ENCODE results near the gene UBR2.
"Not testable (repeated sequence)": the region's sequence is repeated elsewhere in the genome, so short reads cannot be mapped to it uniquely, and the experiment has no call there.

The UBR2 gene

DNA sequence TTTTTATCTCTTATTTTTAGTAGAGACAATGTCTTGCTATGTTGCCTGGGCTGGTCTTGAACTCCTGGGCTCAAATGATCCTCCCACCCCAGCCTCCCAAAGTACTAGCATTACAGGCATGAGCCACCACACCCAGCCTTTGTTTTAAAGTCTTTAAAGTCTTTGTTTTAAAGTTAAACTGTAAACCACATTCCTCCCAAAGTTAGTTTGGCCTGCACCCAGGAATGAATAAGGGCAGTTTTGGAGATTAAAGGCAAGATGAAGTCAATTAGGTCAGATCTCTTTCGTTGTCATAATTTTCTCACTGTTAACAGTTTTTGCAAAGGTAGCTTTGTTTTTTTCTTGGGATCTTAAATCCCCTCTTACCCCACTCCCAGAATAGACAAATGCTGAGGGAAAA lies 63.8 kb downstream of the UBR2 start:
- DNase-seq (no peak), ATAC-seq (no peak)
- Mint-ChIP-seq H3K4me1 (no peaks in the 10 kb centered on the region), H3K27ac (no peak overlapping the region), H3K27me3 (no peaks in the 10 kb centered on the region), H3K9me3 (no peaks in the 10 kb centered on the region), H3K4me3 (no peak overlapping the region)

DNA sequence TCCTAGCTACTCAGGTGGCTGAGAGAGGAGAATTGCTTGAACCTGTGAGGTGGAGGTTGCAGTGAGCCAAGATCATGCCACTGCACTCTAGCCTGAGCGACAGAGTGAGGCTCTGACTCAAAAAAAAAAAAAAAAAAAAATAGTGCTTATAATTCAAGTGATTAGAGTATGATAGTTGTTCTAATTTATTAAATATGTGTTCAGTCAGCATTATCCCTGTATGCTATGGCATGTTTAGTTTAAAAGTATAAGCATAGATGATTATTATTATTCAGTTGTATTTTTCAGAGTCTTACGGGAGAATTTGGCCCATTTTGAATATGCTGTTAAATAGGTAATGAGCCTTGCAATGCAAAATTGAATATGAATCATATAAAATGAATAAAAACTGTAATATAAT lies 64.8 kb downstream of the UBR2 start:
- DNase-seq (no peak), ATAC-seq (no peak)
- Mint-ChIP-seq H3K27me3 (no peaks in the 10 kb centered on the region), H3K27ac (no peak overlapping the region), H3K4me3 (no peak overlapping the region), H3K9me3 (no peaks in the 10 kb centered on the region), H3K4me1 (no peaks in the 10 kb centered on the region)

DNA sequence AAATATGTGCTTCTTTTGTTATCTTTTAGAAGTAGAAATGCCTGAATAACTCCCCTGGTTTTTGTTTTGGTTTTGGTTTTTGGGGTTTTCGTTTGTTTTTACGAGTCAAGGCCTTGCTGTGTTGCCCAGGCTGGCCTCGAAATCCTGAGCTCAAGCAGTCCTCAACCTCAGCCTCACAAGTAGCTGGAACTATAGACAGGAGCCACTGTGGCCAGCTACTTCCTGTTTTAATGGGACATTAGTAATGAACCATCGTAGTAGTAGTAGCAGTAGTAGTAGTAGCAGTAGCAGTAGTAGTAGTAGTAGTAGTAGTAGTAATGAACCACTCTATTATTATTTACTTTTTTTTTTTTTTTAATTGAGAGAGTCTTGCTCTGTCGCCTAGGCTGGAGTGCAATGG lies 66.0 kb downstream of the UBR2 start:
- Mint-ChIP-seq H3K27me3 (no peaks in the 10 kb centered on the region), H3K4me1 (no peaks in the 10 kb centered on the region), H3K4me3 (no peak overlapping the region), H3K9me3 (no peaks in the 10 kb centered on the region), H3K27ac (peak overlapping the region in 1 of 2 donors; percentile 44)
- no peak for DNase-seq
- no peak for ATAC-seq

DNA sequence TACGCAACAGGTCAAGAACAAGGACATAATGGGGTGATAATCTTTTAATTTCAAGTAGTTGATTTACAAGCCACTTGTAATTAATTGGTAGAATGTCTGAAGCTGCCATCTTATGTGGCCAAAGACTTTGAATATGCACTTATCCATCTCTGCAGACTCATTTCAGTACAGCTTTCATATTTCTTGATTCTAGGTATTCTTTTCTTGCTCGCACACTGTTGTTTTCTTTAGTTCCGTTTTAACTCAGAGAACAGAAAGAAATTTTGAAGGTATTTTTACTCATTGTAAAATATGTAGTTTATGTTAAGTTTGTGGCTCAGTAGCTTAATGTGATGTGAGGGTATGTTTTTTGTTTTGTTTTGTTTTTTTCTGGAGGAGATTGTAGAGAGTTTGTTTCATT lies 73.9 kb downstream of the UBR2 start:
- no peaks in the 10 kb centered on the region for H3K9me3 Mint-ChIP-seq
- peak overlapping the region in 1 of 2 donors; percentile 4 for H3K27ac Mint-ChIP-seq
- no peaks in the 10 kb centered on the region for H3K4me1 Mint-ChIP-seq
- ATAC-seq (no peak), DNase-seq (no peak)
- no peaks in the 10 kb centered on the region for H3K27me3 Mint-ChIP-seq
- H3K4me3 Mint-ChIP-seq, result no peak overlapping the region

DNA sequence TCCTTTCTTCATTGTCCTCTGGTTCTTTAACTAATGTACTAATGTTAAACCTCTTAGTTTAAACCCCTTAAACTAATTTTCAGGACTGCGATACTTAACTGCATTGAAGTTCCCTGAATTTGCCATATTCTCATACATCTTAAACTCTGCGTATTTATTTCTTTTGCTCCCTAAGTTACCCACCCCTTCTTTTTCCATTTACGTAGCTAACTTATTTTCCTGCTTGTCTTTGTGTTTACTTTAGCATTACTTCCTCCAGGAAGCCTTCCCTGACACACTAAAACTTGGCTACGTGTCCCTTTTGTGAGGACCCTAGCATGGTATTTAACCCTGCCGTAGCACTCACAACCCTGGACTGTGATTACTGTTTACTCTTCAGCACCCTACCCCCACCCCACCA lies 79.0 kb downstream of the UBR2 start:
- Mint-ChIP-seq H3K27ac (peak overlapping the region; percentile 10 to 60), H3K4me3 (no peak overlapping the region), H3K27me3 (no peaks in the 10 kb centered on the region), H3K9me3 (no peaks in the 10 kb centered on the region), H3K4me1 (no peaks in the 10 kb centered on the region)
- no peak for ATAC-seq
- no peak for DNase-seq

DNA sequence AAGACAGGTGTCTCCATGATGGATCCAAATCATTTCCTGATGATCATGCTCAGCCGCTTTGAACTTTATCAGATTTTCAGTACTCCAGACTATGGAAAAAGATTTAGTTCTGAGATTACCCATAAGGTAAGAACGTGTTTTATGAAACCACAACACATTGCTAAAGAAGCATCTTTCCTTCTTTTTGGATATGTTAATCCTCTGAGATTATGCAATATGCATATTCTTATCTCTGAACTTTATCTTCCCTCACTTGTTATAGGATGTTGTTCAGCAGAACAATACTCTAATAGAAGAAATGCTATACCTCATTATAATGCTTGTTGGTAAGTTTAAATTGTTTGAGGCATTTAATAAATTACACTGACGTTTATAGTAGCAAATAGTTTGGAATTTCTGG lies 80.4 kb downstream of the UBR2 start:
- Mint-ChIP-seq H3K27ac (no peak overlapping the region), H3K4me3 (no peak overlapping the region), H3K4me1 (no peaks in the 10 kb centered on the region), H3K27me3 (no peaks in the 10 kb centered on the region), H3K9me3 (no peaks in the 10 kb centered on the region)
- DNase-seq (no peak), ATAC-seq (no peak)

DNA sequence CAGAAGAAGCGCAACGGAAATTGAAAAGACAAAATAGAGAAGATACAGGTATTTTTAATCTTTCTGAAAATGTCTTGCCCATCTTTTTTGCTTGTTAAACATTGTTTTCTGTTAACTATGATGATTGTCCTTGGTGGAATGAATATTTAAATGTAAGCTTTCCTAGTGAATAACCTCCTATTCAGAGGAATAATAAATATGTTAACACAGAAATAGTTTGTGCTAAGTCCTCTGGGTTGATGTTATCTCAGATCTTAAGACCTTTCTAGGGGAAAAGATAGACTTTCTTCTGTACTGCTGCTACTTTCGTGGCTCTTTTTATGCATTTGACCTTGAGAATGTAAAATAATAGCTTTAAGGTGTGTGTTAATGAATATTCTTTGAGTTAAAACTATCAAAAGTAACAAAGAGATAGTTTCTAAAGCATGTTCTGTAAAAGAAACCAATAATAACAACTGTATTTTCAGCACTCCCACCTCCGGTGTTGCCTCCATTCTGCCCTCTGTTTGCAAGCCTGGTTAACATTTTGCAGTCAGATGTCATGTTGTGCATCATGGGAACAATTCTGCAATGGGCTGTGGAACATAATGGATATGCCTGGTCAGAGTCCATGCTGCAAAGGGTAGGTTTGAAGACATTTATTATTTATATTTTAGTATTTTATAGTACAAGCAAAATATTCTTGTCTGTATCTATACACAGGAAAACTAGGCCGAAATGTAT lies 88.4 kb downstream of the UBR2 start:
- Mint-ChIP-seq H3K27ac (peak overlapping the region; percentile 46 to 82), H3K9me3 (no peaks in the 10 kb centered on the region), H3K4me3 (no peak overlapping the region), H3K27me3 (no peaks in the 10 kb centered on the region), H3K4me1 (no peaks in the 10 kb centered on the region)
- no peak for ATAC-seq
- DNase-seq, result no peak

DNA sequence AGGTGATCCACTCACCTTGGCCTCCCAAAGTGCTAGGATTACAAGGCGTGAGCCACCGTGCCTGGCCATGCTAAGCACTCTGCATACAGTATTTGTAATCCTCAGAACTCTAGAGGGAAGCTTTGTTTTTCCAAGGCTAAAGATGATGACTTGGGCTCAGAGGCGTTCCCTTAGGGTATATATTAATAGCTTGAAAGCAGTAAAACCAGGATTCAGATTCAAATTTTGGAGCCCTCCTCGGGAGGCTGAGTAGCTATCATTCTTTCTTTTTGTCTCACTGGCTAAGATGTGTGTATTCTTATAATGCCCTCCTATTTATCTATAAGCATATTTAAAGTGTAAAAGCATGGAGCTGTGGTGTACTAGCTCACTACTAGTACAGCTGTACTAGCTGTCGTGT lies 90.0 kb downstream of the UBR2 start:
- Mint-ChIP-seq H3K27ac (peak overlapping the region; percentile 42 to 43), H3K27me3 (no peaks in the 10 kb centered on the region), H3K4me3 (no peak overlapping the region), H3K4me1 (no peaks in the 10 kb centered on the region), H3K9me3 (no peaks in the 10 kb centered on the region)
- no peak for DNase-seq
- ATAC-seq, result no peak

DNA sequence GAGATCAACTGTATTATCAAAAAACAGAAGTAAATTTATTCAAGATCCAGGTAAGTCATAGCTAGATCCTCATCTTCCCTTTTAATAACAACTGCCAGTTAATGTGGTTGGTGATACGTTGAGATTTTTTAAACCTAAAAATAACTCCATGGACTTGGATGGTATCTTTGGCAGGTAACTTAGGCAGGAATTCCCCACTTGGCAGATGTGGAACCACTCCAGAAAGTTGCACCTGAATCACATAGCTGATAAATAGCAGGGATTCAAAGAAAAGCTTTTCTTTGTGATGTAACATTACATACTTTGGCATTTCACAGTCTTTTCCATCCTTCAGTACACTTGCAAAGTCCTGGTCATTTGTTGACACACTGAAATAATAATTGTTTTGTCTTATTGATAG lies 96.0 kb downstream of the UBR2 start:
- DNase-seq (no peak), ATAC-seq (no peak)
- Mint-ChIP-seq H3K4me3 (no peak overlapping the region), H3K4me1 (no peaks in the 10 kb centered on the region), H3K9me3 (no peaks in the 10 kb centered on the region), H3K27me3 (no peaks in the 10 kb centered on the region), H3K27ac (no peak overlapping the region)

DNA sequence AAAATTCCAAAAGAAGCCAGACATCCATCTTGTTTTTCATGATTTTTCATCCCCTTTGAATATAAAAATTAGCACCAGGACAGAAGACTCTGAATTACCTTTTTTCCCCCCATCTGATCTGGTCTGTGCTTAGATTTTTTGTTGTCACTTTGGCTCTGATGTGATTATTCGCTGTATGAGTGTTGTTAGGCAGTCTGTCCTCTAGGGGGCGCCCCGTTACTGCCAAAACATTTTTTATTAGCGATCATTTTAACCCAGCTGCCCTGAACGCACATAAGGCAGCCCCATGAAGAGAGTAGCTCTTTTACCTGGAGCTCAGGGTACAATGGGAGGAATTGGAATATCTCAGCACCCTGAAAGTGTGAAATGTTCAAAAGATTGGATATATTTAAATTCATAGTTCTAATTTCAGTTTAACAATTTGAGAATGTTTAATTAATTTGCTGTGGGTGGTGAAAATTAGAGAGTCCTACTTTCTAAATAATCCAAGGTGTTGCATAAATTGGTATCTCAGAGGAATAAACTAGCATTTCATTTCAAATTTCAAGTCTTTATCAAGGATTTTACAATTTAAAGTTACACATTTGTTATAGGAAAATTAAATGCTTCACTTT lies 97.8 kb downstream of the UBR2 start:
- Mint-ChIP-seq H3K27ac (peak overlapping the region in 1 of 2 donors; percentile 0), H3K9me3 (no peaks in the 10 kb centered on the region), H3K4me3 (no peak overlapping the region), H3K4me1 (no peaks in the 10 kb centered on the region), H3K27me3 (no peaks in the 10 kb centered on the region)
- ATAC-seq (peak; percentile 76), DNase-seq (peak; percentile 78 to 80)

DNA sequence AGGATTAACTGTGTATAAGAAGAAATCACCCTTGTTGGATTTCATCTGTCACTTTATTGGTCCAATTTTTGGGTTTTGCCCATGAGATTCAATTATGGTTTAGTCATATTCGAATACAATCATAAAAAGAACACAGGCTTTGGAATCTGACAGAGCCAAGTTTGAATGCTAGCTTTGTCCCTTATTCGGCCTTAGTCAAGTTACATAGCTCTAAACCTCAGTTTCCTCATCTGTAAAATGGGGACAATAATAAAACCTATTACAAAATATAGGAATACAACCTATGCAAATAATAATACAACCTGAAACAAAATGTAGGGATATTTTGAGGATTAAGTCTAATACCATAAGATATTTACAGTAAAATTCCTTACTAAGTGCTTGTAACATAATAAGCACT lies 100.9 kb downstream of the UBR2 start:
- Mint-ChIP-seq H3K4me1 (no peaks in the 10 kb centered on the region), H3K4me3 (no peak overlapping the region), H3K9me3 (no peaks in the 10 kb centered on the region), H3K27me3 (no peaks in the 10 kb centered on the region), H3K27ac (no peak overlapping the region)
- no peak for ATAC-seq
- DNase-seq, result no peak

DNA sequence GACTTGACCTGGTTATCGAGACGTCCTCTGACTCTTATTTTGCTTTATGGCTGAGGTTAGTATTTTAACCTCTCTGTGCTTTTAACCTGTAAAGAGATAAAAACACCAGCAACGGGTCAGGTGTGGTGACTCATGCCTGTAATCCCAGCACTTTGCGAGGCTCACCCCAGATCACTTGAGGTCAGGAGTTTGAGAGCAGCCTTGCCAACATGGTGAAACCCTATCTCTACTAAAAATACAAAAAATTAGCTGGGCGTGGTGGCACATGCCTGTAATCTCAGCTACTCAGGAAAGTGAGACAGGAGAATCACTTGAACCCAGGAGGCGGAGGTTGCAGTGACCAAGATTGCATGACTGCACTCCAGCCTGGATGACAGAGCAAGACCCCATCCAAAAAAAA lies 110.5 kb downstream of the UBR2 start:
- H3K9me3 Mint-ChIP-seq, H3K27ac Mint-ChIP-seq, H3K27me3 Mint-ChIP-seq, H3K4me3 Mint-ChIP-seq, DNase-seq, ATAC-seq: not testable (repeated sequence)
- peaks cover 12% of the 10 kb centered on the region for H3K4me1 Mint-ChIP-seq

DNA sequence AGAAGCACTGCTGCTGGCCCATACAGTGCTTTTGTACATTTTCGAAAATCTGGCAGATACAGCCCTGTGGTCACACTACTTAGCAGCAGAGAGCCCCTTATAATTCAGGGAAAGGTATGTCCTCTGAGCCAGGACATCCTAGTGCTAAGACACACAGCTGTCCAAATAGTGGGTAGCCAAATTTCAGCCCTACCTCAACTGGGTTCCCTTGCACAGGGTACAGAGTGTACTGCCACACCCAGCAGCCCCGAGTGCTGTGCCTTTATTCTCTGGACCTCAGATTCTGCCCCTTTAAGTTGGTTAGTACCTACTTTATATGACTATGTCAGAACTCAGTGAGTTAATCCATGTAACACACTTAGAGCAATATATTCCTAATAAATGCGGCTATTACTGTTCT lies 111.0 kb downstream of the UBR2 start:
- no peaks in the 10 kb centered on the region for H3K9me3 Mint-ChIP-seq
- H3K4me3 Mint-ChIP-seq, result no peak overlapping the region
- no peak for DNase-seq
- H3K4me1 Mint-ChIP-seq, result peaks cover 12% of the 10 kb centered on the region
- no peak overlapping the region for H3K27ac Mint-ChIP-seq
- H3K27me3 Mint-ChIP-seq, result no peaks in the 10 kb centered on the region
- no peak for ATAC-seq

DNA sequence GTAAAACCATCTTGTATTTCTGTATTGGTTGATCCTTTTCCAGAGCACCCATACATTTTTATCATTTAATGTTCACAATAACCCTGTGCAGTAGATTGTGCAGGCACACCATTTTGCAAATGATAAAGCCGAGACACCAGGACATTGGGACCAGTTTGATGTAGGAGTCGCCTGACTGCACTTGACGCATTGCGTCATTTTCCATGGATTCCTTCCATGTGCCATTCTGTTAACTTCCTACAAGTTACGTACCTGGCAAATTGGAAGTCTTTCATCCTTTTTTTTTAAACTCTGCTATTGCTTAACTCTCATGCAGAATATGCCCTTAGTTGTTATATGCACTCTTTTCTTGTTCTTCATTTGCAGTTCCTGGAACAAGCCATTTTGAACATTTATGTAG lies 115.5 kb downstream of the UBR2 start:
- Mint-ChIP-seq H3K9me3 (no peaks in the 10 kb centered on the region), H3K27me3 (no peaks in the 10 kb centered on the region), H3K27ac (no peak overlapping the region), H3K4me3 (no peak overlapping the region), H3K4me1 (no peaks in the 10 kb centered on the region)
- ATAC-seq (no peak), DNase-seq (no peak)

DNA sequence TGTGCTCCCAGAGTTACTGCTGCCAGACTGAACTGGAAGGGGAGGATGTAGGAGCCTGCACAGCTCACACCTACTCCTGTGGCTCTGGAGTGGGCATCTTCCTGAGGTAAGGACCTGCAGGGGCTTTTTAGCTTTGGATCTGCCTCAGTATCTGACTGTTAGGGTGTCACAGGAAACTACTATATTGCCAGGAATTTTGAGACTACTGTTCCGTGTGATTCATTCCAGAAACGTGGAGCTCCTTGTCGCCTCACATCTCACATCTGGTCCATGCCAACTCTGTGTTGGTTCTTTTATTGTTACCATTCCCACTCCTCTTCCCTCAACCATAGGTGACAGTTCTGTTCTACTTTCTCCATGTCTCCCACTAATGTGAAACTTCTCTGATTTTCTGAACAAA lies 124.5 kb downstream of the UBR2 start:
- no peak overlapping the region for H3K4me3 Mint-ChIP-seq
- H3K9me3 Mint-ChIP-seq, result no peaks in the 10 kb centered on the region
- H3K4me1 Mint-ChIP-seq, result peaks cover 32% of the 10 kb centered on the region
- no peak for ATAC-seq
- H3K27me3 Mint-ChIP-seq, result no peaks in the 10 kb centered on the region
- H3K27ac Mint-ChIP-seq, result no peak overlapping the region
- DNase-seq, result no peak

DNA sequence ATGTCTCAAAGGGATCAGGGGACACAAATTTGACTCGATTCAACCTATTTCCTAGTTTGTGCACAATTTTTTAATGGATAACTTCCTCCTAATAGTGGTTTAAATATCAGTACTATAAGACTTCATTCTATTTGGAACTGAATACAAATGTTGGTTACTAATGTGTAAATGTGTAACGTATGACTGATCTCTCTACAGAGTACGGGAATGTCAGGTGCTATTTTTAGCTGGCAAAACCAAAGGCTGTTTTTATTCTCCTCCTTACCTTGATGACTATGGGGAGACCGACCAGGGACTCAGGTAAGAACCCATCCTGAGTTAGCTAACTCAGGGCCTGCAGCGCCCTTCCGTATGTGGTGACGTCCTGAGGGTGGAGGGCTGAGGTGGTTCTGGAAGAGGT lies 125.5 kb downstream of the UBR2 start:
- Mint-ChIP-seq H3K4me1 (peaks cover 43% of the 10 kb centered on the region), H3K27ac (no peak overlapping the region), H3K4me3 (no peak overlapping the region), H3K9me3 (no peaks in the 10 kb centered on the region), H3K27me3 (no peaks in the 10 kb centered on the region)
- DNase-seq, result no peak
- no peak for ATAC-seq

DNA sequence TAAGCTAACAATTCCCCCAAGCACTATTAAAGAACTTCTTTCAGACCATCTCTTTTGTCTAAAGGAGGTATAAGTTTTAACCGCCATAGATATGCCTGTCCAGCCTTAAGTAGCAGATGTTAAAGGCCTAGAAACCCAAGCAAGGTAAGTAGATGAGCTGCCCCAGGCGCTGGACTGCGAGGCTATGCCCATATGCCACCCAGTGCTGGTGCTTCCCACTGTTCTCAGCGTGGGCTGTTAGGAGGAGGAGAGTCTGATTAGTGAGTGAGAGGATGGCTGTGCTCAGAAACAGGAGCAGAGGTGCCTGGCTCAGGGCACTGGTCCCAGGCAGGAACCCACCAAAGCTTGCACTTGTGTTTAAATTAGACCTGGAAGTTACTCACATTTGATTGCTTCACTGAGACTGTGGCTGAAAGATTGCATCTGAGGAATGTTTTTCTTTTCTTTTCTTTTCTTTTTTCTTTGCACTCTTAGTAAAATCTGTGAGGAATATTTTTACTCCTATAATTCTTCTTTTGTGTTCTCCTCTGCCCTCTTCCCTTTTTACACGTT lies 126.4 kb downstream of the UBR2 start:
- H3K27me3 Mint-ChIP-seq, result no peaks in the 10 kb centered on the region
- H3K4me1 Mint-ChIP-seq, result peaks cover 49% of the 10 kb centered on the region
- peak overlapping the region in 1 of 2 donors; percentile 48 for H3K27ac Mint-ChIP-seq
- H3K4me3 Mint-ChIP-seq, result no peak overlapping the region
- ATAC-seq (no peak), DNase-seq (no peak)
- H3K9me3 Mint-ChIP-seq, result no peaks in the 10 kb centered on the region

Measured in stimulated activated naive CD8-positive, alpha-beta T cell treated with anti-CD3 and anti-CD28 coated beads, Interleukin-15, amount 100 ng/mL, for 72 hours (primary cell).